ENCODE results near the gene STPG4. TPM values are rescaled to one million over a fixed set of nuclear protein-coding genes. Genes with fewer than 3 reads are reported as not detected.
A peak's percentile ranks its signal among the peaks of the same experiment; 100 is the strongest.
"Not testable (repeated sequence)": the region's sequence is repeated elsewhere in the genome, so short reads cannot be mapped to it uniquely, and the experiment has no call there.

Gene STPG4
- total RNA-seq, 1 experiment from 2014 or later = 0.17 TPM

- DNase-seq (ENCODE audit: low read depth) = no peak
Observed at GRCh38 chr2:47128705-47129104, 26.4 kb downstream of the STPG4 start.

DNA sequence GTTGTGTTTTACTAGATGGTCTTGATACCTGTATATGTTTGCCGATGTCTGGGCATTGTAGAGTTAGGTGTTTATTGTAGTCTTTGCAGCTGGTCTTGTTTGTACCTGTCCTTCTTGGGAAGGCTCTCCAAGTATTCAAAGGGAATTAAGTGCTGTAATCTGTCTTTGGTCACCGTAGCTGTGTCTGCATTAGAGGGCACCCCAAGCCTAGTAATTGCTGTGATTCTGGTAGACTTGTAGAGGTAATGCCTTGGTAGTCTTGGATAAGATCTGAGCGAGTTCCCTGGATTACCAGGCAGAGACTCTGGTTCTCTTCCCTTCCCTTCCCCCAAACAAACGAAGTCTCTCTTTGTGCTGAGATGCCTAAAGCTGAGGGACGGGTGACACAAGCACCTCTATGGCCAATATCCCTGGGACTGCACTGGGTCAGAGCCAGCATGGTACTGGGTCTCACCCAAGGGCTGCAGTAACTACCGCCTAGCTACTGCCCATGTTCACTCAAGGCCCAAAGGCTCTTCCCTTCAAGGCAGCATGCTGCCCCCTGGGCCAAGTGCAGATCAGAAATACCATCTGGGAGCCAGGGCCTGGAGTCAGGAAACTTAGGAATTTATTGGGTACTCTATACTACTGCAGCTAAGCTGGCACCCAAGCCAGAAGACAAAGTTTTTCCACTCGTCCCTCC lies 27.1 kb downstream of the STPG4 start:
- DNase-seq (ENCODE audit: low read depth) = no peak

GRCh38 chr2:47126783-47127182 lies 28.3 kb downstream of the STPG4 start:
- DNase-seq (ENCODE audit: low read depth) = no peak

GRCh38 chr2:47124740-47125139 lies 30.4 kb downstream of the STPG4 start:
- not testable (repeated sequence) for DNase-seq (ENCODE audit: low read depth)

GRCh38 chr2:47120424-47120823 lies 34.7 kb downstream of the STPG4 start:
- DNase-seq (ENCODE audit: low read depth) = not testable (repeated sequence)

DNA sequence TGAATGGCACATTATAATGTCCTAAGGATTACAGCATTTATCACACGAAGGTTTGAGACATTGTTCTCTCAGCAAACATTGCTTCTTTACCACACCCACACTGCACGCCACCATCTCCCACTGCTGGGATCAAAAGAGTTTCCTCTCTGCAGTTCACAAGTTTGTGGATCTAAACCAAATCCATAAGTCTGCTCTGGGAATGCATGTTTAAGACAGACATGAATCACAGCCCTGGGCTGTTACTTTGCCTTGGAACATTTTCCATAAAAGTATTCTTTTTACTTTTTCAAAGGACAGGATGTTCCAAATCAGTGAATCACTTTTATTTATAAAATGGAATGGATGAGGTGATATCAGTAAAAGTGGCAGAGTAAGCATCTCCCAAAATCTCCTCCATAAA lies 36.1 kb downstream of the STPG4 start:
- DNase-seq (ENCODE audit: low read depth) = peak; percentile 85

DNA sequence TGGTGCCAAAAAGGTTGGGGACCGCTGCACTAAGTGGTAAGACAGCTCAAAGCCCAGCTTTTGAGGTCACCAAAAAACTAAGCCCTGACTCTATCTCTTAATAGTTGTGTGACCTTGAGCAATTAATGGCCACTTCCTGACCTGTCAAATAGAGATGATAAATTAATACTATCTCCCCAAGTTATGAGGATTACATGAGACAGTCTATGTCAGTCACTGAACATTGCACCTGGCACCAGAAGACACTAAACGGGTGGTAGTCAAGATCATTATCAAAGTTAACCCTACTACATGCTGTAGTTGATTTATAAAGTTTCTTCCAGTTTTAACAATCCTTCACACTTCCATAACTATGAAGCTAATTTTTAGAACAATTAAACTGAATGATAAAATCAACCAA lies 36.5 kb downstream of the STPG4 start:
- DNase-seq (ENCODE audit: low read depth) = peak; percentile 33

DNA sequence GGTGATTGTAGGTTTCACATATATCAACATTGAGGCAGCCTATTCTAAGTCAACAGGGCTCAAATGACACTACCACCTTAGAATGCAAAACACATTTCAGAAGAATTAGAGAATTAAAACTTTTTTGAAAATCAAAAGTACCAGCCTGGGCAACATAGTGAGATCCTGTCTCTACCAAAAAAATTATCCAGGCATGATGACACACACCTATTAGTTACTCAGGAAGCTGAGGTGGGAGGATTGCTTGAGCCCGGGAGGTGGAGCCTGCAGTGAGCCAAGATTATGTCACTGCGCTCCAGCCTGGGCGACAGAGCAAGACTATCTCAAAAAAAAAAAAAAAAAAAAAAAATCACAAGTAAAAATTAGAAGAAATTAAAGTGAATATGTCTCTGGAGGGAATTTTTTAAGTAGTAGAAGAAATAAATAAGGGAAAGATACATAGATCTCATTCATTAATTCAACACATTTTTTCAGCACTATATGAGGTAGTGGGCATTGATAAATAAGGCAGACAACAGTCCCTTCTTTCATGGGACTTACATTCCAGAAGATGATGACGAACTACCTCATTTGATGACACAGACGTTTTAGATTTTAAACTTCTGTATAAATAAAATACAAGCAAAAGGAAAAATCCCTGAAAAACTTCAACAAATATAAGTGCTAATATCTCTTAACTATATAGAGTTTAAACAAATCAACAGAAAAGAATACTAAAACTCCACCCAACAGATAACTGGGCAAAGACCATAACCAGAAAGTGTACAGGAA lies 42.3 kb downstream of the STPG4 start:
- no peak for DNase-seq (ENCODE audit: low read depth)

DNA sequence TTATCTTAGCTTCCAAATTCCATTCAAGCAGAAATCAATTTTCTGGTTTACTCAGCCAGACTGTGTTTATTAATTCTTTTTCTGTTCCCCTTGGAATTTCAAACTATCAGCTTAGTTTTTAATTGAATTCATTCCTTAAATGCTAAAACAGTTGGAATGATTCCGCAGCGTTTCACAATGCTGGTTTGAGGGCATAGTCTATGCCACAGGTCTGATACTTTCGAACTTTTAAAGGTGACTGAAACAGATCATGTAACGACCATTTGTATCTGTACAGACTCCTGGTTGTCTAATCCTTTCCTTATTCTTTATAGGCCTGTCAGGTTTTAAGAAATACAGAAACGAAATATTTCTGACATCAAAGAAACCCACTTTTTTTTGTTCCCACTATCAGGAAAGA lies 45.4 kb downstream of the STPG4 start:
- DNase-seq (ENCODE audit: low read depth) = no peak

- DNase-seq (ENCODE audit: low read depth) = no peak
Observed at GRCh38 chr2:47109007-47109375, 46.1 kb downstream of the STPG4 start.

GRCh38 chr2:47108267-47109006 lies 46.7 kb downstream of the STPG4 start:
- DNase-seq (ENCODE audit: low read depth) = not testable (repeated sequence)

- not testable (repeated sequence) for DNase-seq (ENCODE audit: low read depth)
Observed at GRCh38 chr2:47107201-47107600, 47.9 kb downstream of the STPG4 start.

GRCh38 chr2:47106231-47106630 lies 48.9 kb downstream of the STPG4 start:
- not testable (repeated sequence) for DNase-seq (ENCODE audit: low read depth)

DNA sequence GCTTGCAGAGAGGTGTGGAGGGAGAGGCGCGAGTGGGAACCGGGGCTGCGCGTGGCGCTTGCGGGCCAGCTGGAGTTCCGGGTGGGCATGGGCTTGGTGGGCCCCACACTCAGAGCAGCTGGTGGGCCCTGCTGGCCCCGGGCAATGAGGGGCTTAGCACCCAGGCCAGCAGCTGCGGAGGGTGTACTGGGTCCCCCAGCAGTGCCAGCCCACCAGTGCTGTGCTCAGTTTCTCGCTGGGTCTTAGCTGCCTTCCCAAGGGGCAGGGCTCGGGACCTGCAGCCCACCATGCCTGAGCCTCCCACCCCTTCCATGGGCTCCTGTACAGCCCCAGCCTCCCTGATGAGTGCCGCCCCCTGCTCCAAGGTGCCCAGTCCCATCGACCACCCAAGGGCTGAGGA lies 55.4 kb downstream of the STPG4 start:
- DNase-seq (ENCODE audit: low read depth) = not testable (repeated sequence)

- DNase-seq (ENCODE audit: low read depth) = no peak
Observed at GRCh38 chr2:47098953-47099352, 56.2 kb downstream of the STPG4 start.

DNA sequence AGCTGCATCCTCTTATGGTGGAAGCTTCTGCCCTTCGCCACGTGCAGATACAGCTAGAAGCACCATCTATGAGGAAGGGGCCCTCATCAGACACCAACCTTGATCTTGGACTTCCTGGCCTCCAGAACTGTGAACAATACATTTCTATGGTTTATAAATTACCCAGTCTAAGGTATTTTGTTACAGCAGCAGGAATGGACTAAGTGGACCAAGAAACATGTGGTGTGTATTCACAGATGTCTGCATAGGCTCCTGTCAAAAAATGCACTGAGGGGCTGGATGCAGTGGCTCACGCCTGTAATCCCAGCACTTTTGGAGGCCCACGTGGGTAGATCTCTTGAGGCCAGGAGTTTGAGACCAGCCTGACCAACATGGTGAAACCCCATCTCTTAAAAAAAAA lies 57.5 kb downstream of the STPG4 start:
- no peak for DNase-seq (ENCODE audit: low read depth)

DNA sequence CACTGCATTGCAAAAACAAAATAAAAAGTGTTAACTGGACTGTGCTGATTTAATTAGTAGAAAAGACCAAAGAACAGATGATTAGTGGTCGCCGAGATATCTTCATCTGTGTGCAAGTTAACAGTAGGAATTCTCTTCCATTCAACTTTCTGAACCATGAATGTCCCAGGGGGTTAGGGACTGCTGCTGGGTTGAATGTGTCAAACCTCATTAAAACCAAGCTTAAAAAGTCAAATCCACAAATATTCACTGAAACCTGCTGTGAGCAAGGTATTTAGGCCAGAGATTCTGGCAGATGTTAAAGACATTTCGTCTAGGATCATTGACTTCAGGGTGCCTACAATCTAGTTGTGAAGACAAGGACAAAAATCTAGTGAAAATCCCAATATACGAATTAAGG lies 58.7 kb downstream of the STPG4 start:
- no peak for DNase-seq (ENCODE audit: low read depth)

DNA sequence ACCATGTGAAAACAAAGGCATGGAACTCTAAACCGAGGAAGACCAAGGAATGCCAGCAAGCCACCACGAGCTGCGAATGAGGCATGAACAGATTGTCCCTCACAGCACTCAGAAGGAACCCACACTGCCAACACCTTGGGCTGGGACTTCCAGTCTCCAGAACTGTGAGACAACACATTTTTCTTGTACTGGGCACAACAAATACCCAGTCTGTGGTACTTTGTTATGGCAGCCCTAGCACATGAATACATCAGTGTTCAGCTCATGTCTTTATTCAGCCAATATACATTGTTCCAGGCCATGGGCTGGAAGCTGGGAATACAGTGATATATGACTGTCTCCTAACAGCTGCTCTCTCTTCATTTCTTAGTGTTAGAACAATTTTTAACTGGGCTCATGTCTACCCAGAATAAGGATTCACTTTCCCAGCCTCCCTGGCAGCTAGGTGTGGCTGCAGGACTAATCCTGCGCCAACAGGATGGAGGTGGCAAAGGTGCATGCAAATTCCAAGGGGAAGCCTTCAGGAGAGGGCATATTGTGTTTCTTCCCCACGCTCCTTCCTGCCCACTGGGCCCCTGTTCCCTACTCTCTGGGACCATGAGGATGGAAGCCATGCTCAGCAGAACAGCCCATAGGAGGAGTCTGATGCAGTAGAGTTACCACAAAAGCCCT lies 59.6 kb downstream of the STPG4 start:
- DNase-seq (ENCODE audit: low read depth) = no peak

- DNase-seq (ENCODE audit: low read depth) = no peak
Observed at GRCh38 chr2:47094511-47095142, 60.5 kb downstream of the STPG4 start.

DNA sequence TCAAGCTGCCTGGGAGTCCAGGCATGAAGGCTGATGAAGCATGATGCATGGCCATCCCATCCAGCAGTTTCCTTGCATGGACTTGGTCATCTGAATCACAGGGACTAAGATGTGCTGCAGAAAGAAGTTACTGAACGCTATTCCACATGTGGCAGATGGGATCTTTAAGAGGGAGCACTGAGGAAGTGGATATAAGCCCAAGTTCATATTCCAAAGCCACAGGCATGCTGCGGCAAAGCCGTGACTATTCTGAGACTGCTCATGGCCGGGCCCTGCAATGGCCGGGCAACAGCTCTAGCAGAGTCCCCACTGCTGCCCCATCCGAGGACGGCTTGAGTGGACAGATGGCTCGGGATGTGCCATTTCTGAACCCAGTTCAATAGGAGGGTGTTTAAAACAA lies 61.5 kb downstream of the STPG4 start:
- no peak for DNase-seq (ENCODE audit: low read depth)

DNA sequence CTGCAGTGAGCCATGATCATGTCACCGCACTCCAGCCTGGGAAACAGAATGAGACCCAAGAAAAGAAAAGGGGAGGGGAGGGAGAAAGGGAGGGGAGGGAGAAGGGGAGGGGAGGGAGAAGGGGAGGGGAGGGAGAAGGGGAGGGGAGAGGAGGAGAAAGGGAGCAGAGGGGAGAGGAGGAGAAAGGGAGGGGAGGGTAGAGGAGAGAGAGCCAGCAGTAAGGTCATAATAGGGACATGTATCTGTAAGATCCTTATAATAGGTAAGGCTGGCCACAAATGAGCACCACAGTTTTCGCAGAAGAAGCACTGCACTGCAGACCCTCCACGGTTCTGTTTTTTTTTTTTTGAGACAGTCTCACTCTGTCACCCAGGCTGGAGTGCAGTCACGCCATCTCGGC lies 62.6 kb downstream of the STPG4 start:
- no peak for DNase-seq (ENCODE audit: low read depth)
